Skin epidermis (tissue), 12 donors: ENCODE data around the gene CACNA1G.
A peak's percentile ranks its signal among the peaks of the same experiment; 100 is the strongest.

ENCODE experiments used
- H3K27ac ChIP-seq, 21 experiments: fragments of 200-600 bp; sonication (generic) in 11 of 21; one replicate each; pipeline ENCODE4 v1.5.0; 2020; ENCODE audit warnings: mild to moderate bottlenecking in 3 of 21, inconsistent platforms in 2 of 21, moderate library complexity in 2 of 21
- H3K4me3 ChIP-seq, 7 experiments: fragments of 200-600 bp; sonication (generic) in 2 of 7; one replicate each; pipeline ENCODE4 v1.5.0; 2020; ENCODE audit warnings: inconsistent platforms in 2 of 7, mild to moderate bottlenecking in 2 of 7, moderate library complexity in 1 of 7

The CACNA1G gene

GRCh38 chr17:50660042-50660886 is 99.7 kb downstream of the CACNA1G start:
- Histone ChIP-seq H3K4me3 (no peak overlapping the region), H3K27ac (peak overlapping the region in 18 of 21 experiments; percentile 3 to 77 (median 55))

DNA sequence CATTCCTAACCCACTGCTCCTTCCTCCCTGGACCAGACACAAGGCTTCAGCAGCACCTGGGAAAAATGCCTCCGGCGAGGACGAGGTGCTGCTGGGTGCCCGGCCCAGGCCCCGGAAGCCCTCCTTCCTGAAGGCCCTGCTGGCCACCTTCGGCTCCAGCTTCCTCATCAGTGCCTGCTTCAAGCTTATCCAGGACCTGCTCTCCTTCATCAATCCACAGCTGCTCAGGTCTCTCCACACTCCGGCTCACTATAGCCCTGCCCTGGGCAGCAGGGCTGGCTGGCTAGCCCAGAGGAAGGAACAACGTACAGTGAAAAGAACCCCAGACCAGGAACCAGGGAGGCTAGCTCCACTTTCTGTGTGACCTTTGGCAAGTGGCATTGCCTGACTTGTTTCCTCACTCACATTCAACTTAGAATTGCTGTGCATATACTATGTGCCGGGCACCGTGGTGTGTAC is 100.4 kb downstream of the CACNA1G start:
- Histone ChIP-seq H3K27ac (peak overlapping the region in 18 of 21 experiments; percentile 3 to 77 (median 55)), H3K4me3 (no peak overlapping the region)

DNA sequence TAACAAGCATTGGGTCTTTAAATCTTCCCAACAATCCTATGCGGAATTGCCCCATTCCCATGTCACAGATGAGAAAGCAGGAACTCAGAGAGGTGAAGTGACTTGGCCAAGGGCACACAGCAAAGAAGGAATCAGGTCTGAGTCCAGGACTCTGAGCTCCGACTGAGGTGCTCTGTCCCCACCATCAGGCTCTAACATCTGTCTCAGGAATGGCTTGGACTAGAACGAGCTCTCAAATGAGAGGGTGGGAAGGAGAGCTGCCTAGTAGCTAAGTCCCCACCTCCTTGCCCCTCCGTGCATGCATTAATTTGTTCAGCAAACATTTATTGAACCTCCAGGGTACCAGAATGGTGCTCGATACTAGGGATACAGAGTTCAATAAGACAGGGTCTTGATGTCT is 100.8 kb downstream of the CACNA1G start:
- Histone ChIP-seq H3K27ac (peak overlapping the region in 15 of 21 experiments; percentile 3 to 77 (median 55)), H3K4me3 (no peak overlapping the region)

- H3K27ac ChIP-seq: peak overlapping the region in 14 of 21 experiments; percentile 8 to 74 (median 52)
These were observed 101.4 kb downstream of the CACNA1G start for GRCh38 chr17:50661795-50662391.

DNA sequence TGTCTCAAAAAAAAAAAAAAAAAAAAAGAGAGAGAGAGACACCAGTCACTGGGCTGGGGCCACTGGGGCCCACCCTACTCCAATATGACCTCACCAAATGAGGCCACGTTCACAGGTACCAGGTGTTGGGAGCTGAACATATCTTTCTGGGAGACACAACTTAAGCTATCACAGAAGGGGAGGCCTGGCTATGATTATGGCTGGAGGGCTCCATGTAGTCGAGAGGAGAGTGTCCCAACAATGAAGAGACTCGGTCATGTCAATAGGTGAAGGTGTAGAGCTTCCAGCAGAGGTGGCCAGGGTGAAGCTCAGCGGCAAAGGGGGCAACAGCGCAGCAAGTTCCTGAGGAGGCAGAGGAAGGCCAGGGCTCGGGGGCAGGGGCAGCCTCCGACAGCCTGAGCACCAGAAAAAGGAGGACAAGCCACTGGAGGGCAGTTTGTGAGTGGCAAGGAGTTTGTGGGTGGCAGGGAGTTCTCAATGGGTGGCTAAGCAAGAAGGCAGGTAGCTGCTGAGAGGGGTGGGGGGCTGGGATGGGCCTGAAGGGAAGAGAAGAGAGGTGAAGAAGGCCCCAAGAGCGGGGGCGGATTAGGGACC is 102.2 kb downstream of the CACNA1G start:
- H3K27ac ChIP-seq: peak overlapping the region in 6 of 21 experiments; percentile 17 to 74 (median 64)
- no peak overlapping the region for H3K4me3 ChIP-seq

More at GRCh38 chr17:50661795-50662391, 101.4 kb downstream of the CACNA1G start:
- H3K4me3 ChIP-seq: no peak overlapping the region

- no peak overlapping the region for H3K27ac ChIP-seq
- no peak overlapping the region for H3K4me3 ChIP-seq
These were observed 103.4 kb downstream of the CACNA1G start for GRCh38 chr17:50663812-50664374.

DNA sequence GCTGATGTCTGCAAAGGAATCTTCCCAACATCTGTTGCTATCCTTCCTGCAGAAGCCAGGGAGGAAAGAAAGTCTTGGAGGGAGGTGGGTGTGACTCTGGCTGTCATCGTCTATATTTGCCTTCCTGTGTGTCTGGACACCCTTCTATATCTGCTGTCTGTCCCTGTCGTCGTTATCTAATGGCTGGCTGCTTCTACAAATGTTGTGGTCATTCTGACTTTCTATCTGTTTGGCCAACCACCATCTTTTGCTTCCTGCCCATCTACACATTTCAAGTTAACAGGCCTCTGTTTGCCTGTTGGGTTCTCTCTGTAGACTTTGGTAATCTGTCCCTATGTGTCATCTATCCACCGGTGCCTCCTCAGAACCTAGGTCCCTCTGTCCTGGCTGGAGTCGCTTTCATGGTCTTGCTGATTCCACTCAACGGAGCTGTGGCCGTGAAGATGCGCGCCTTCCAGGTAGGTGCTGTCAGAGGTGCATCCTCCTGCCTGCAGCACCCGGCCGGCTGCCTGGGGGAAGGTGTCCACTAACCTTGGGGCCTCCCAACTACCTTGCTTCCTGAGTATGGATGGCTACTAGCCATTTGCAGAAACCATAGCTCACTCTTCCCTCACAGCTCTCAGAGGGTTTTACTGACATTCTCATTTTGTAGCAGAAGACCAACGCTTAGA is 104.4 kb downstream of the CACNA1G start:
- Histone ChIP-seq H3K27ac (no peak overlapping the region), H3K4me3 (no peak overlapping the region)

DNA sequence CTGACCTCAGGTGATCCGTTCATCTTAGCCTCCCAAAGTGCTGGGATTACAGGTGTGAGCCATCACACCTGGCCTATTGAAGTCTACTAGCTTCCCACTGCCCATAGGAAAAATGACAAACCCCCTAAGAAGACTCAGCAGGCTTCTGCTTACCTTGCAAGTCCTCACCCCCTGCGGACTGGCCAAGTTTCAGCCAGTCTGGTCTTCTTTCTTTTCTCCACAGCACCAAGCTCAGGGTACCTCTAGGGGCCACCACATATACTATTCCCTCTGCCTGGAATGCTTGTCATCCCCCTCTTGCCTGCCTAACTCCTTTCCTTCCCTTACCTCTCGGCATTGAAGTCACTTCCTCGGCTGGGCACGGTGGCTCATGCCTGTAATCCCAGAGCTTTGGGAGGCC is 105.3 kb downstream of the CACNA1G start:
- Histone ChIP-seq H3K27ac (no peak overlapping the region), H3K4me3 (no peak overlapping the region)

DNA sequence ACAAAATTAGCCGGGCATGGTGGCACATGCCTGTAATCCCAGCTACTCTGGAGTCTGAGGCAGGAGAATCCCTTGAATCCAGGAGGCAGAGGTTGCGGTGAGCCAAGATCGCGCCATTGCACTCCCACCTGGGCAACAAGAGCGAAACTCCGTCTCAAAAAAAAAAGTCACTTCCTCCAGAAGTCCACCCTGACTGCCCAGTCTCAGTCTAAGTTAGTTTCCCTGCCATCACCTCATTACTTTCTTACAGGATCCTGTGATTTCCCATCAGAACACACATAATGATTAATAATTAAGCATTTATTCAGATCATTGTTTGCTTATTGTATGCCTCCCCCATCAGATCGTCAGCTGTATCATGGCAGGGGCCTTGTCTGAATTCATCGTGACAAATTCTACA is 105.8 kb downstream of the CACNA1G start:
- H3K4me3 ChIP-seq: no peak overlapping the region
- no peak overlapping the region for H3K27ac ChIP-seq

DNA sequence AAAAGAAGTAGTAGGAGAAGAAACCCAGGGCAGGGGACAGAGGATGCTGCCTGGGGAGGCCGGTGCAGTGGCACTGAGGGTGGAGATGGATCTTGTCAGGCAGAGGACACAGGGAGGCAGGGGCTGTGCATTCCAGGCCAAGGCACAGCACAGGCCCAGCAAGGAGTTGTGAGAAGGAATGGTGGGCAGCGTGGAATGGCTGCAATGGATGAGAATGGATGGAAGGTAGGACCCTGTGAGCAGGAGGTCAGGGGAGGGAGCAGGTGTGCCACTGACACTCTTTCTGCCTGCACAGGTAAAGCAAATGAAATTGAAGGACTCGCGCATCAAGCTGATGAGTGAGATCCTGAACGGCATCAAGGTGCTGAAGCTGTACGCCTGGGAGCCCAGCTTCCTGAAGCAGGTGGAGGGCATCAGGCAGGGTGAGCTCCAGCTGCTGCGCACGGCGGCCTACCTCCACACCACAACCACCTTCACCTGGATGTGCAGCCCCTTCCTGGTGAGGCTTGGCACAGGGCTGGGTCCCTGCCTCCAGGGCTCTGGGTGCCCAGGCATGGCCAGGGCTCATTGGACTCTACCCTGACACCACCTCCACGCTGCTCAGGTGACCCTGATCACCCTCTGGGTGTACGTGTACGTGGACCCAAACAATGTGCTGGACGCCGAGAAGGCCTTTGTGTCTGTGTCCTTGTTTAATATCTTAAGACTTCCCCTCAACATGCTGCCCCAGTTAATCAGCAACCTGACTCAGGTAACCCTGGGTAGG is 106.9 kb downstream of the CACNA1G start:
- H3K27ac ChIP-seq: no peak overlapping the region
- H3K4me3 ChIP-seq: no peak overlapping the region

DNA sequence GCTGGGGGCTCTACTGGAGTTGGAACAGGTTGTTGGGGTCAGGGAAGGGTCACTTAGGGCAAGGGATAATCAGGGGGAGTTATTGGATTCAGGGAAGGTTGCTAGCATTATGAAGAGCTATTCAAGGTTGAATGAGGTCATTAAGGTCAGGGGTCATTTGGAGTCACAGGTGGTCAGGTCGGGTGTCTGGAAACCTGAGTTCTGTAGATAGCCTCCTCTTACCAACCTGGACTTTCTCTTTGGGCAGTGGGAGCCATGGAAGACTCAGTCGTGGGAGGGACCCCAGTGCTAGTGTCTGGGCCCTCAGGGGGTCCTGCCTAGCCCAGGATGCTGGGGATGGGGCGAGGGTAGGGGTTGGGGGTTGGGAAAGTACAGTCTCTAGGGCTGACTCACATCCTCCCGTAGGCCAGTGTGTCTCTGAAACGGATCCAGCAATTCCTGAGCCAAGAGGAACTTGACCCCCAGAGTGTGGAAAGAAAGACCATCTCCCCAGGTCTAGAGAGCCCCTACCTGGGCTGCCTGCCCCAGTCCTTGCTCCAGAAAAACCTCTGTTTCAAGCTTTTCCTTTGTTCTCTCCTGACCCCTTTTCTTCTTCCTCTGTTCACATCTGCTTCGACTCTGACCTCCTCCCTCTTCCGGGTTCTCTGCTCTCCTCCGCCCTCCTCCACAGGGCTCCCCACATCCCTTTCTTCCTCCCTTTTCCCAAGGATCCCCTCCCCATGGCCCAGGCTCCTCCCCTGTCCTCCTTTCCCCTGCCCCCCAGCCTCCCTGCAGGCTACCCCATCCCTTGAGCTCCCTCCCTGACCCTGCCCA is 107.7 kb downstream of the CACNA1G start:
- peak overlapping the region in 6 of 21 experiments; percentile 4 to 49 (median 22) for H3K27ac ChIP-seq
- H3K4me3 ChIP-seq: no peak overlapping the region

DNA sequence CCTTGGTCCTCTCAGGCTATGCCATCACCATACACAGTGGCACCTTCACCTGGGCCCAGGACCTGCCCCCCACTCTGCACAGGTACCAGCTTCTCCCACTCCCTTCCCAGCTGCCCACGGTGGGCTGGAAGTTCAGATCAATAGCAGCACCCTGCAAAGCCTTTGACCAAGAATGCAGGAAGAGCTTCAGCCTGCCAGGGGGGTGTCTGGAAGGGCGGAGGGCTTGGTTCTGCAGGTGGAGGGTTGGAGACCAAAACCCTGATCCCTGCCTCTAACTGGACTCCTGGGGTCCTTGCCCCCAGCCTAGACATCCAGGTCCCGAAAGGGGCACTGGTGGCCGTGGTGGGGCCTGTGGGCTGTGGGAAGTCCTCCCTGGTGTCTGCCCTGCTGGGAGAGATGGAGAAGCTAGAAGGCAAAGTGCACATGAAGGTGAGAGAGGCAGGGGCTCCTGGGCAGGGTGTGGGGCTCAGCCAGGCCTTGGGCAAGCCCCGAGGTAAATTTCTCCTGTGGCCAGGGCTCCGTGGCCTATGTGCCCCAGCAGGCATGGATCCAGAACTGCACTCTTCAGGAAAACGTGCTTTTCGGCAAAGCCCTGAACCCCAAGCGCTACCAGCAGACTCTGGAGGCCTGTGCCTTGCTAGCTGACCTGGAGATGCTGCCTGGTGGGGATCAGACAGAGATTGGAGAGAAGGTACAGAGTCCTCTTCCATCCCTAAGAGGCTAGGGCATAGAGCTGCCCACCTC is 108.5 kb downstream of the CACNA1G start:
- no peak overlapping the region for H3K4me3 ChIP-seq
- H3K27ac ChIP-seq: peak overlapping the region in 3 of 21 experiments; percentile 4 to 25 (median 22)

DNA sequence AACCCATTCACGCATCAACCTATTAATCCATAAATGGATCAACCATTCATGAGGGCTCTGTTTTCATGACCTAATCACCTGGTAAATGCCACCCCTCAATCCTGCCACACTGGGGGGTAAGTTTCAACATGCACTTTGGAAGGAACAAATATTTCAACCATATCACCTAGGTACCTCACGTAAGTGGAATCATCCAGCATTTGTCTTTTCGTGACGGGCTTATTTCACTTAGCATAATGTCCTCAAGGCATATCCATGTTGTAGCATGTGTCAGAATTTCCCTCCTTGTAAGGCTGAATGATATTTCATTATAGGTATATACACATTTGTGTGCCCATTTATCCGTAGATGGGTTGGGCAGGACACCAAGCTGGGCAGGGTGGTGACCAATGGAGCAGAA is 111.6 kb downstream of the CACNA1G start:
- Histone ChIP-seq H3K27ac (peak overlapping the region in 11 of 21 experiments; percentile 11 to 77 (median 41)), H3K4me3 (no peak overlapping the region)

- Histone ChIP-seq H3K27ac (peak overlapping the region in 14 of 21 experiments; percentile 11 to 77 (median 36)), H3K4me3 (no peak overlapping the region)
These were observed 112.5 kb downstream of the CACNA1G start for GRCh38 chr17:50672831-50673551.

DNA sequence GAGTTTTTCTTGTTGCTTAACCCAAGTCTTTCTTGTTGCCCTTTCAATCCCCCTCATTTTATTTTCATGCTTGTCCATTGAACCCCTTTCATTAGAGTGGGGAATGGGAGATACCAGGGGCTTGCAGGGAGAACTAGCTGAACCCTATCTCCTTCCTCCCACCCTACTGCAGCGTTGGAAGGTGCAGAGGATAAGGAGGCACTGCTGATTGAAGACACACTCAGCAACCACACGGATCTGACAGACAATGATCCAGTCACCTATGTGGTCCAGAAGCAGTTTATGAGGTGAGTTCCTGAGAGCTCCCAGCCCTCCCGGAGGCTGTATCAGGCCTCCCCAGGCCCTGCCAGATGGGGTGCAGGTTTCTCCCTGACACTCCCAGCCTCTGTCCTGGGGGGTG is 114.7 kb downstream of the CACNA1G start:
- Histone ChIP-seq H3K4me3 (no peak overlapping the region), H3K27ac (no peak overlapping the region)

- no peak overlapping the region for H3K4me3 ChIP-seq
- H3K27ac ChIP-seq: no peak overlapping the region
These were observed 115.1 kb downstream of the CACNA1G start for GRCh38 chr17:50675627-50676026.
